HG02588 (cell line): Measurements from ENCODE around the gene KAZALD1.

ENCODE experiments used
- ATAC-seq: cut with Tn5 transposase; IDR thresholded peaks from one replicate; pipeline ENCODE4 v1.9.1; 2021; ENCODE audit warnings: mild to moderate bottlenecking, moderate library complexity; ENCODE audit not compliant: unreplicated experiment

KAZALD1 gene

GRCh38 chr10:101065481-101066145 lies 3.8 kb downstream of the KAZALD1 start:
- no peak for ATAC-seq

- ATAC-seq, result no peak
Measured at GRCh38 chr10:101066146-101066895, 4.5 kb downstream of the KAZALD1 start.

DNA sequence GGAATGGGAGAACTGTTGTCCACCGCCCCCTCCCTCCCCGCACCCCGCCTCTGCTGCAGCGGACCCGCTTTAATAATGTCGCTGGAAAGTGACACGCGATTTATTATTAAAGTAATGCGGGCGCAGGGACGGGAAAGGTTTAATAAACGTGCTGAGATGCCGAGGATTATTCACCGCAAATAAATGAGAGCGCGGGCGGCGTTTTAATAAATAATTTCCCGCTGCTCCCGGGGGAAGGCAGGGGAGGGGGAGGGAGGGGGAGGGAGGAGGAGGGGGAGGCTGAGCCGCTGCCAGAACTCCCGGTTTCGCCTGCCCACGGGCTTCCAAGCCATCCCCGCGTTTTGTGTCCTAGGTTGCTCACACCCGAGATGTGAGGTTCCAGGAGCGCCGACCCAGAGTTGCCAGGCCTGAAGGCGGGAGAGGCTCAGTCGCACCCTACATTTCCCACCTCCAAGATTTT lies 5.1 kb downstream of the KAZALD1 start:
- ATAC-seq, result no peak

DNA sequence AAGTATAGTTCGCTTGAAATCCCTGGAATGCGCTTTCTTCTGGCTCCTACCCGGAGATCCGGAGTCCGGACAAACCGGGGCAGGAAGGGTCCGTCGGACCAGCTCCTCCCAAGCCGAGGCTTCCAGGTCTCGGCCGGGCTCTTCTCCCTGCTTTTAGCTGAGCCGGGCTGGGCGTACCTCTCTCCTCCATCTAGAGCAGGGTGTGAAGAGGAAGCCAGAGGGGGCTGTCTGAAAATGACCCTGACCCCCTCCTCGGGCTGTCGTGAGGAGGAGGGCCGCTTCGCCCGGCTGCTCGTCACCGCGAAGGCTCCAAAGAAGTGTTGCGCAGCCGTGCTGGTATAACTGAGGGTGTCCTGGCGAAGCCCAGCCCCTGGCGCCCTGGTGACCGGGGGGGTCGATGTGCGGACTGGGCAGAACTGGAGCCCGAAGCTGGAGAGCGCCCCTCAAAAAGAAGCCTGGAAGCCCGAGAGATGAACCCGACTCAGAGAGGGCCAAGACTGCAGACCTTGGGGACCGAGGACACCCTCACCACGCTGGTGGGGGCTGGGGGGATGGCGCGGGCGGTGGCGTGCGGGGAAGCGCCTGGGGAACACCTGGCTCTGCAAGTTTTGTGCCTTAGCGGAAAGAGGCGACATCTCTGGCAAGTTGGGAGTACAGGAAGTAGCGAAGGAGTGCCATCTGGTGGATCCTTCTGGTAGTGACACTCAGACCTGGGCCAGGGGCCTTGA lies 5.7 kb downstream of the KAZALD1 start:
- no peak for ATAC-seq

- no peak for ATAC-seq
Measured at GRCh38 chr10:101069441-101069840, 7.7 kb downstream of the KAZALD1 start.

DNA sequence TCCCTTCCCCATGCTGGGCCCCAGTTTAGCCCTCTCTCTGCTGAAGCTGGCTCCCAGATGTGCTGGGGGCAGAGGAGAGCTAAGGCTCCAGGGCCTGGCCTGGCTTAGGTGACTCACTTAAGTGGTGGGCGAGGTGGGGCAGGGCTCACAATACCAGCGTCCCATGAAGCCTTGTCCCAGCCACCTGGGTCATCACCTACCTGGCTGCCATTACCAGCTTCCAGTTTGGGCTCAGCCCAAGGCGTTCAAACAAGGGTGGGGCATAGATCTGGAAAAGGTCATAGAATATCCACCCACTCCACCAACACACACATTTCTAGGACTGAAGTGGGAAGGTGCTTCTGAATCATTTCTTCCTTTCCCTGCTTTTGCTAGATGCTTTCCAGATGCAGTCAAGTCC lies 8.3 kb downstream of the KAZALD1 start:
- ATAC-seq, result no peak

GRCh38 chr10:101071267-101071884 lies 9.6 kb downstream of the KAZALD1 start:
- ATAC-seq, result no peak

- no peak for ATAC-seq
Measured at GRCh38 chr10:101071885-101072433, 10.2 kb downstream of the KAZALD1 start.

DNA sequence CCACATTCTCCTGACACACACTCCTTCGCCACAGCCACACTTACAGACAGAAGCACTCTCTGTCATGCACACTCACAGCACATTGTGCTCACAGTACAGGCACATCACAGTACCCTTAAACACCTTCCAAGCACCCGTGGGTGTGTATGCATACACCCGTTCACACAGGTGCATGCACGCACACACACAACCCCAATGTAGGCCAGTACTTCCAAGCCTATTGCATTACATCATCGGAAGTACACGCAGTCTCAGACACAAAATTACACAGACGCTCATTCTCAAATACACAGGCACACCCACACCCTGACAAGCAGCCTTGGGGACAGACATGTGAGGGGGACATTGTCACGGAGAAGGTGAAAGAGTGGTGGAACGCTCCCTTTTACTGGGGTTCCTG lies 11.1 kb downstream of the KAZALD1 start:
- no peak for ATAC-seq

DNA sequence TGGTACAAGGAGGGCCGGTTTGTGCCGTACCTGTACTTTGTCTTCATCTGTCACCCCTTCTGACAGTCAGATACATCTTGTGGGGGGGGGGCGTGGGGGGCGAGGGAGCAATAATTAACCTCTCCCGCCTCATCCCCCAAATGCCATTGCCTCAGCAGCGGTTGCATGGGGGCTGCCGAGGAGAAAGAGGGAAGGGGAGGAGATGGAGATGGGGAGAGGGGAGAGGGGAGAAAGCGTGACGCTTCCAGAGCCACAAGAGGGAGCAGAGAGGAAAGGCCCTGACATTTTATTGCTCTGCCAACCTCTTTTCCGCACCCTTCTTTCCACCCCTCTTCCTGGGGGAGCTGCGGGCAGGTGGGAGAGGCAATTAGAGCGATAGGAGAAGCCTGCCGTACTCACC lies 11.8 kb downstream of the KAZALD1 start:
- no peak for ATAC-seq

GRCh38 chr10:101075775-101076174 lies 14.0 kb downstream of the KAZALD1 start:
- ATAC-seq, result no peak

GRCh38 chr10:101076630-101077029 lies 14.8 kb downstream of the KAZALD1 start:
- no peak for ATAC-seq

DNA sequence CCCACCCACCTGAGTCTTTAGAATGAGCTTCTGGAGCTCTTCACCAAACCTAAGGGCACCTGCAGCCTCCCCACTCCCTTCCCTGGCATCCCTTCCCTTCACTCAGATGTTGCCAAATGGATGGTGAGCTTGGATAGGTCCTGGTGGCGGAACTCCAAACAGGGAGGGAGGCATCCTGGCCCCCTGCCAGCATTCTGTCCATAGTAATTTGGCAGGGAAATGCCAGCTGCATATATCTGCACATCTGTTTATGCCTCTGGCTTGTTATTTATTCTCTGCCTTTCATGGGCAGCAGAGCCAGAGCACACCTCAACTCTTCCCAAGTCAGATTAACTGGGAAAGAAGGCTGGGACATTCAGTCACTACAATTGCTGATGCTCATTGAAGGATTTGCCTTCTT lies 18.1 kb downstream of the KAZALD1 start:
- no peak for ATAC-seq

DNA sequence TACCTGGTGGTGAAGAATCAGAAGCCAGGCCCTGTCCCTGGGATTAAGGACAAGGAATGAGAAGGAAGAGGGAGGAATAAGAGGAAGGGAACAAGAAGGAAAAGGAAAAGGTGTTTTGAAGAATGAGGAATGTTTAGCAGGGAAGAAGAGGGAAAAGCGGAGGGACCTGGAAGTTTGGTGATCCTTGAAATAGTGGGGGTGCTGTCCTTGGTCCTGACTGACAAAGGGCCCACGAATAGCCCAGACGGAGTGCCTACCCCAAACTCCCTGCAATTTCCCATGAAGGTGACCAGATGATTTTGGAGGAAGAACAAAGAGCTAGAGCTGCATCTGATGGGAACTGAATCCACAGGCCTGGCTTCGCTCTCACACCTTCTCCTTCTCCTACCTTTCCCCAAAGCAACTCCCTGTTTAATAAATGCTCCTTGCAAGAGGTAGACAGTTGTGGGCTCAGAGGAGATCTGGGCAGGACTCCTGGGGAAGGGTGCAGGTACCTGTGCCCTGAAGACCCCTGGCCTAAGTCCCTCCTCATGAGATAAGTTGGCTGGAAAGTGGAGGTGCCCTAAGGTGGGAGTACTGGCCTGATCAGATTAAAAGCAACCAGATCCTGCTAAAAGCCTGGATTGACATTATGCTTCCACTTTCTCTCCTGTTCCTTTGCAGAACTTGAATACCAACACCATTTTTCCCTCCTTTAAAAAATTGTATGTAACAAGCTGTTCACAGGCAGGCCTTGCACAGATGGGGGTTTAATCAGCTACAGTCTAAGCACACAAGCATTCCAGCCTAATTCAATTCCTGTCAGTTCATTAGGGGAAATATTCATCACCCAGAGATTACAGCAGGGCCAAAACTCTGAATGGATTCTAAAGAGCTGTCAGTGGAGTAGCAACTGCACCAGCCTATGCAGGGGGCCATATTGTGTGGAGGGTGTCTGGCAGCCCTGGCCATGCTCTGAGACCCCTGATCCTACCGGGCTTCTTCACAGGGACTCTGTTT lies 19.4 kb downstream of the KAZALD1 start:
- no peak for ATAC-seq

- no peak for ATAC-seq
Measured at GRCh38 chr10:101085846-101086245, 24.1 kb downstream of the KAZALD1 start.

GRCh38 chr10:101087376-101087775 lies 25.6 kb downstream of the KAZALD1 start:
- no peak for ATAC-seq

DNA sequence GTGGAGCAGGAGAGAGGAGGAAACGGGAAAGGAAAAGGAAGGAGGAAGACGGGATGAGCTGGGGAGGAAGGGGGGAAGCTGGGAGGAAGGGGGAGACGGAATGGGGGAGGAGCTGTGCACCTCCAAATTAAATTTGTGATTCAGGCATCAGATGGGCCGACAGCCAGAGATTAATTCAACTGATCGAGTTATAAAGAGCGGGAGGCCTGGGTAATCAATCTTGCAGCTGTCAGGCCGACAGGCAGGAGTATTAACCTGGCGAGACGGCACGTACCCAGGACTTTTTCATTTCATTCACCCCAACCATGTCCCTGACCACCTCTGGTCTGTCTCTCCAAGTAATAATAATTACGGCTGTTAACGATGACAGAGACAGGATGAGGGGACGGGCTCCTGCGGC lies 26.2 kb downstream of the KAZALD1 start:
- ATAC-seq, result no peak

DNA sequence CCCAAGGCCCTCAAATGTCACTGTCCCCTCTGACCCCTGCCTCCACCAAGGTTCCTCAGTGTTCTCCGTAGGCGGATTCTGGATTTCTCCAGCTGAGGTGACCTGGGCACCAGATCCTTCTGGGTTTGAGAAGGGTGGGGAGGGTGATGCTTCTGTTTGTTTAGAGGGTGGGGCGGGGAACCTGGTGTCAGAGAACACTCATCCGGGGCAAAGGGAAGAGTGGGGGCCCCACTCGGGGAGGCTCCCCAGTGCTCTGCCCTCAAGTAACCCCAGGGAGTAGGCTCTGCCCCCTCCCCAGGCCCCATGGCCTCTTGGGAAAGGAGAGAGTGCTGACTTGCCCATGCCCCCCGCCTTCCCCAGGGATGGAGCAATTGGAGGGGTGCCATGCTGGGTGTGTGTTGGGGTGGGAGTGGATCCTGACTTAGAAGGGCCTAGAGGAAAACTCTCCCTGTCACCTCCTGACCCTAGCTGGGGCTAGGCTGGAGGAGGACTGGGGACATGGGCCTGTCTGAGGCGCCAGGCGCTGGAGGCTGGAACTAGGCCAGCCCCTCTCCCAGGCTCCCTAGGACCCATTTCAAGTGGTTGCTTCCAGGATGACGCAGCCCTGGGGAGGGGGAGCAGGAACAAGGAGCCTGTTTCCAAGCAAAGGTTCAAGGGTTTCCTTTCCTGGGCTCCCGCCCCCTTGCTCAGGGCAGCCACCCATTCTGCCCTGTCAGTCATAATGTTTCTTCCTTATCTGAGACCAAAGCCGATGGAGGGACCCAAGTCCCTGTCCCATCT lies 27.9 kb downstream of the KAZALD1 start:
- ATAC-seq, result no peak

DNA sequence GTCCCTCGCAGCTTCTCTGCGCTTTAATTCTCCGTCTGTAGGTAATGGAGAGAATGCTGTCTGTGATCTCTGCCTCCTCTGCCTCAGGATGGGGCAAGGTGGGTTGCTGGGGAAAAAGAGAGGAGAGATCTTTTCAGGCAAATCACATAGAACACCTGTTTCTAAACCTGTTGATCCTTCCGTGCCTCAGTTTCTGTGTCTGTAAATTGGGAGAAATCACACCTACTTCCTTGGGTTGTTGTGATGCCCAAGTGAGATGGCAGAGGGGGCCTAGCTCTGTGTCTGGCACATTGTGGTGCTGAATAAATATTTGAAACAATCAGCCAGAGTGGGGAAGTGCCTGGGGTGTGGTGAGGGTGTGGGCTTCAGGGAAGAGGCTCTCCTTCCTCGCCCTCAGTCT lies 28.8 kb downstream of the KAZALD1 start:
- ATAC-seq, result no peak
